ENCODE data around the gene PAX2.

DNA sequence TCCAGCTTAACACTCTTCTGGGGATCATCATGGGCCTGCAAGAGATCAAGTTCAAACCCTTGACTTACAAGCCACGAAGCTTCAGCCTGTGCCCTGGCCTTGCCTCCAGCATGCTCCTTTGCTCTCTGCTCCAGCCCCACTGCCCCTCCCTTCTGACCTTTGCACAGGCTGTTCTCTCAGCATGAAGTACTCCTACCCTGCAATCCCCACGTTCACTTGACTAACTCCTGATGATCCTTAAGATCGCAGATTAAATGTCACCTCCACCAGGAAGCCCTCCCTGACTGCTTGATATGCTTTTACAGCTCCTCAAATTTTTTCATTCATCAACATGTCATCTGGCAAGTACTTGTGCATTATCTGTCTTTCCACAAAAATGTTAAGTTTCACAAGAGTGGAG is 91.9 kb downstream of the PAX2 start:
- TF ChIP-seq CTCF (conservative IDR thresholded peaks at IDR 0.05) (no peak), ZFX (IDR thresholded peaks at IDR 0.05) (no peak)
